ENCODE results near the gene SHB. TPM values are rescaled to one million over a fixed set of nuclear protein-coding genes. Genes with fewer than 3 reads are reported as not detected.

Gene SHB
- total RNA-seq, 1 donor from 2014 or later = 39.0 TPM

DNA sequence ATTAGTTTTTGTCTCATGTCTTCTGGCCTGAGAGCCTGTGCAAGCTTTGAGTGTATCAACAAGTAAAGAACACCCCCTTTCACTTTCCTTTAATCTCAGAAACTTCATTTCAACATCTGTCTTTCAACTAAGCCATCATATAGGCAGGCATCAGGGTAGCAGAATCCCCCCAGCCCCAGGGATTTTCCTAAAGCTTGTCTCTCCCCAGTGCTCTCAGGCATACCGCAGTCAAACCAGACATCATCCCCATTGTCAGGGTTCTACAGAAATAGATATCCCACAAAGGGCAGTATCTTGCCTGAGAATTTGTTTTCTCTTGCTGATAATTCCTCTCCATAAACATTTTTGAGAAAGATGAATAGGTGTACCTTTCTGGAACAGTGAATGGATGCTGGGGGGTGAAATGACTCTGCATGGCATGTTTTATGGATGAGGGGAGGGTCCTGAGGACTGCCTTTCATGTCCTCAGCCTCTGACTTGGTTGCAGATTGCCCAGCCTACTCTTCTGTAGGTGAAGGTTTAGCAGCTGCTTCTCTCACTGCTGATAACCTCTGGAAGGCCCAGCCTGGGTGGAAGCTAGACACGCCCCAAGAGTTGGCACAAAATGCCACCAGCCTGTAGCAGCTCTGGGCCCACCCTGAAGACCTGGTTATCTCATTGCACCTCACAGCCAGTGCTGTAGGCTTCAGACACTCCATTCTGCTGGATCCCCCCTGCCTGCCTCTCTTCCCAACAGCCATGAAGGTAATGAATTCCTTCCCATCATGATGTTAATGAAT lies 20.5 kb upstream of the SHB start:
- intact Hi-C loops (cut with DNase I) = loop anchor here (5.0 kb wide), 3 partner anchors 73 to 273 kb away; no protein-coding TSS in a partner anchor
- no peak for DNase-seq (ENCODE audit: low spot score)

DNA sequence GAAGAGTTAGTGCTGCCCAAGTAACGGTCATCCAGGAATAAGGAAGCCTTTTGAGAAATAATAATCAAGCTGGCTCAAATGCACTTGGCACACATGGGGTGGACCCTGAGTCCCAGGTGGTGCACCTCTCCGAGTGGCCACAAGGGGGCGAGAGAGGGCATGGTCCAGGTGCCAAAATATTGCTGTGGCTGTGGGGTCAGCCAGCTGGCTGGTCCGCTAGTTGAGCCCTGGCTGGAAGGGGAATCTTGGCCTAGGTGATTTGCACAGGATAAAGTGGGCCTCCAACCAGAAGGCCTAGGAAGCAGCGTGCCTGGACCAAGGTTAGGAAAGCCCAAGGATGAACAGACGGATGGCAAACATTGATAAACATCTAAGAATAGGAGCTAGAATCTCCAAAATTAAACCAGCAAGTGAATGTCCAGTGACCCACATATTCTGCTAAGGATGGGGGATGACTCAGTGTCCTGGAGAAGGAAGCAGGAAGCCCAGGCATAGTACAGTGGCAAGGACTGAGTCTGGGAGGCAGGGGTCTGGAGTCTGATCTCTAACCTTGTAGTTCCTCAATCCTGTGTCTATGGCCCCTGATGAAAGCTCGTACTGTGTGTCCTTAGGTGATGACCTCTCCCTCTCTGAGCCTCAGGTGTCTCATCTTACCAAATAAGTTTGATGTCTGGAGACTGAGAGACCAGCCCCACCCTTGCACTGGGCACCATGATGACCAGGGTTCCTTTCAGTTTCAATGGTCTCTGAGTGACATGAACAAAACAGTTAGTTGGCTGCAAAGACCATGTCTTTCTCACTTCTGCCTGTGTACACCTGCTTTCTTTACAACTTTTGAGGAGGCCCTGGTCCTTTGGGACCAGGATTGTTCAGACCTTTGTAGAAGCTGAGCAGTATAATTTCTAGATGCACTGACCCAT lies 19.2 kb upstream of the SHB start:
- DNase-seq (ENCODE audit: low spot score) = peak; percentile 89
- intact Hi-C loops (cut with DNase I) = loop anchor here (5.0 kb wide), 3 partner anchors 74 to 274 kb away; no protein-coding TSS in a partner anchor

DNA sequence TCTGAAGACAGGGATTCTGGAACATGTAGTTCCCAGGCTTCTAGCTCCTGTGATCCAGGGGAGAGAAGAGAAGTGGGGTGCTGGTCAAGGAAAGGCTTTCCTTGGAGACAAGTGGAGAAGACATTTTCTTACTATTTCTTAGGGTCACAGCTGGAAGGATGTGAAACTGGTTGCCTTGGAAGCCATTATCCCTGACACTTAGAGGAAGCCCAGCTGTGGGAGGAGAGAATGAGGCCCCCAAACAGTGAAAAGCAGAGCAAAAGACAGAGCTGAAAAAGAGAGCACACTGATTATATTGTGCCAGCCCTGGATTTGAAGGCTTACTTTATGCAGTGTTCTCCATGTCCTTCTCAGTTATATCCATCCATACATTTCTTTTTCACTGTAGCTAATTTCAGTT lies 17.5 kb upstream of the SHB start:
- intact Hi-C loops (cut with DNase I) = loop anchor here (5.0 kb wide), 3 partner anchors 76 to 276 kb away; no protein-coding TSS in a partner anchor
- no peak for DNase-seq (ENCODE audit: low spot score)

DNA sequence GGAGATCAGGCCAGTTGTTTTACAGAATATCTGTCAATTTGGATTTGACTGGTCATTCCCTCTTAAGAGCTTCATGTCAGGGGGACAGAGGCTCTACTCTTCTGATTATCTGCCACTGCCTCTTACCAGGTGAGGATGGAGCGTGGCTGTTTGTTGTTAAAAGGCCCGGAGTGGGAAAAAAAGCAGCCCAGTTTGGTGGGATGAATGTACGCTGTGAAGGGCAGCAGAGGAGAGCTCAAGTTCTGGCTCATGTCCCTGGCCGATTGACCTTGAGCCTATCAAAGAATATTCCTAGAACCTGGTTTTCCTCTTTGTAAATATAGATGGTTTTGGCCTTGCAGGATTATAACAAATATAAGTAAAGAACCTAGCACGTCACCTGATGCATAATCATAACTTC lies 16.3 kb upstream of the SHB start:
- peak; percentile 14 for DNase-seq (ENCODE audit: low spot score)
- intact Hi-C loops (cut with DNase I) = loop anchor here (5.0 kb wide), 3 partner anchors 77 to 277 kb away; no protein-coding TSS in a partner anchor

DNA sequence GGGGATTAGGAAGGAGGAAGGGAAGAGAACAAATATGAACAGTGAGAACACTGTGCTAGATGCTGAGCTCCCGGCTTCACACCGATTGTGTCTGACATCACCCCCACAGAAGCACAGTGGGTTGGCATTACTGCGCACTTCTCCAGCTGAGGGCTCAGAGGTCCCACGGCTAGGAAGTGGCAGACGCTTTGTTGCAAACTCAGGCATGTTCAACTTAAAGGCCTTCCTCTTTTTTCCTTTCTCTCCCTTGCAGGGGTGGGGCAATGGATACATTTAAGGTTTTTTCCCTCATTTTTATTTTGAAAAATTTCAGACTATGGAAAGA lies 15.5 kb upstream of the SHB start:
- intact Hi-C loops (cut with DNase I) = no loop called here
- peak; percentile 56 for DNase-seq (ENCODE audit: low spot score)

DNA sequence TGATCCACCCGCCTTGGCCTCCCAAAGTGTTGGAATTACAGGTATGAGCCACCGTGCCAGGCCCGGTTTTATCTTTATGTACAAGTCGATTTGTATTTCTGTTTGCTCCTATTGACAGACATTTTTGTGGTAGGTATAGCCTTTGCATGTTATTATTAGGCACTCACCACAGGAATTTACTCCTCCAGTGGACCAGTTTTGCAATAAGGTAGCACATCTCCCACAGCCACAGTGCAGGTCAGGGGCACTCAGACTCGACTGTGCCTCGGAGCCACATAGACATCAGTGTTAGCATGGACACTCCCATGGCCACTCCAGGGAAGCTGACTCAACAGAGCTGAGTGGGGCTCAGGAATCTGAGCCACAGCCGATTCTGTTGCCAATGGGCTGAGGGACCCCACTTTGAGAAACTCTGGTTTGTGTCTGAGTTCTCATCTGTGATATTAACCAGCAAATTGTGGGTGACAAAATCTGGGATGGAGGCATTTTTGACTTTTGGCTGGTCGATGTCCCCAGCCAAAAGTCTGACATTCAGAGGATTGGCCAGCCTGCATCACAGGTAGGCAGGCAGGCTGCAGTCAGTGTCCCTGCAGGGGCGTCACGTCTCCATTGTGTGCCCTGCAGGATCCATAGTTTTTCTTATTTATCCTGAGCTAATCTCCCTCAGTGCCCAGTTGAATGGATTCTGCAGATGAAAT lies 15.0 kb upstream of the SHB start:
- peak; percentile 47 for DNase-seq (ENCODE audit: low spot score)
- intact Hi-C loops (cut with DNase I) = no loop called here

DNA sequence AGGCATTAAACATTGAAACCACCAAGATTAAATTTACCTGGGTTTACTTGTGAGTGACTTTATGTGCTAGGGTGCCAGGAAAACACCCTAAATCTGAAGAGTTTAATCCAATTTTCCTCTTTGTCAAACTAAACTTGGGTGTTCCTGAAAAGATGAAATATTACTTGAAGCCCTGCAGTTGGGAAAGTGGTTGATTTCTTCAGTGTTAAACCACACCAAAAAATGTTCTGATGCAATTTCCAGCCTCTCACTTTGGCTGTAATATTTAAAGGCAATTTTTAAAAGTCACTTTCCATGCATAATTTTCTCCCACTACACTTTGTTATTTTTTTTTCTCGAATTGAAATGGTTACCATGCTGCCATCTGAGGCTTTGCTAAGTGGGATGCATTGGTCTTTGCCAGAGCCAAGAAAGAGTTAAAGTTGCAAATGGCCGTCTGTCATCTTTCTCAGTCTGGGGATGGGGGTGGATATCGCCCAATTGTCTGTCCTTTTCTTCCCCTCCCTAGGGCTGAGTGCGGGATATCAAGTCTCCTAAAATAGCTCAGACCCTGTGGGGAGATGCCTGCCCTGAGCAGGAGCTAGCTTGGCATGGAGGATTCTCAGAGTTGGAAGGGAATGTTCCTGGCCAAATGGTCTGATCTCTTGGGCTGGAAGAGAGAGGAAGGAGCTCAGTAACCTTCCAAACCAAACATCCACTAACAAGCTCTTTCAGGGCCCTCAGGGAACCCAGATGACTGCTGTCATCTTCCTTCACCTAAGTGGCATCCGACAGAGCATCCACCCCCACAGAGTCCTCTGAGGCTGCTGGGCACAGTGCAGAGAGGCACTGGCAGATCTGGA lies 13.6 kb upstream of the SHB start:
- DNase-seq (ENCODE audit: low spot score) = peak; percentile 66
- intact Hi-C loops (cut with DNase I) = no loop called here

DNA sequence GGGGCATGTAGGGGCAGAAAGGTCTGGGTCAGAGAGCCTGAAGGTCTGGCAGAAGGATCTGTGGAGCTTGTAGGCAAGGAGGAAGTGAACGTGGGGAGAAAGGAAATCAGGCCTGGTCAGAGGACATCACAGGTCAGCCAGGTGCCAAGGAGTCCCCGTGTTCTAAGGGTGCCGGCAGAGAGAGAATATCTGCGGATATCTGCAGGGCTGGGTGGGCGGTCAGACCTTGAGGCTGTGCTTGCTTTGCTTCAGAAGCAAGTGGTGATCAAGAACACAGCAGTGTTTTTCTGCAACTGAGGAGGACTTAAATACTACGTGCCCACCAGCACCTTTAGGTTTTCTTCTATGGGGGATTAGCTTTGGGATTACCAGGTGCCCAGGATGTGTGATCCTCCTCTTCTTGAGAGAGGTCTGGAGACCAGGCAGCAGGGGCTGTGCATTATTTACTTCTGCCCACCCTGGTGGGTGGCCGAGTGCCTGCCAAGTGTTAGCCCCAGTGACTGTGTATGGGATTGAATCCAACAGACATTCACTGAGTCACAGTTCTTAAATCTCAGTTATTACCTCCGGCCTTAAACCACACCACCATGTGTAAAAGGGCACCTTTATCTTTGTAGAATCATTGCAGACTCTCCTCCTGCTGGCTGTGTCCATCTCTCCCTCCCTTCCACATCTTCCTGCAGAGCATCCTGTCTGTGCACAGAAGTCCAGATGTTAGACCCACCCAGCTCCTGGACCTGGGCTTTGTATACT lies 12.5 kb upstream of the SHB start:
- intact Hi-C loops (cut with DNase I) = no loop called here
- DNase-seq (ENCODE audit: low spot score) = peak; percentile 59

DNA sequence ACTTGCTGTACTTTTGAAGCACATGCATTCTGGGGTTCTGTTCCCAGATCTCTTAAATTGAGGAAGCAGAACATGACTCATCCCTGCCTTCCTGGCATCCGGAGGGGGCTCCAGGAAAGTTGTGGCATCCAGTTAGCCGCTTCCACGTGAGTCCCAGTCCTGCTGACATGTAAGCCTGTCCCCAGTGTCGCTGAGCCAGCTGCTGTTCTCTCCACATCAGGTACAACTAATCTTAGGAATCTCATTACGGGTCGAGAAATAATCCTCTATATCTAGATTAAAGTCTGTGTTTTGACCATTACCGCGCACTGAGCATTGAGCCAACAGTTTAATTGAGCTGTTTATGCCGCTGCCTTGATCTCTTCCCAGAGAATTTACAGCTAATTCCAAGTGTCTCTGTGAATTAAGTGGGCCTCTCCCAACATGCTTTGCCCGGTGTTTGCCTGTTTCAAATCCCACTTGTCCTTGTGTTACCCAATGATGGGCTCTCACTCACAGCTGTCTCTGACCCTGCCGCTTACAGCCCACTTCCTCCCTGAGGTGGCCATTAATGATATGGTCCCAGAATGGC lies 10.5 kb upstream of the SHB start:
- intact Hi-C loops (cut with DNase I) = no loop called here
- no peak for DNase-seq (ENCODE audit: low spot score)

DNA sequence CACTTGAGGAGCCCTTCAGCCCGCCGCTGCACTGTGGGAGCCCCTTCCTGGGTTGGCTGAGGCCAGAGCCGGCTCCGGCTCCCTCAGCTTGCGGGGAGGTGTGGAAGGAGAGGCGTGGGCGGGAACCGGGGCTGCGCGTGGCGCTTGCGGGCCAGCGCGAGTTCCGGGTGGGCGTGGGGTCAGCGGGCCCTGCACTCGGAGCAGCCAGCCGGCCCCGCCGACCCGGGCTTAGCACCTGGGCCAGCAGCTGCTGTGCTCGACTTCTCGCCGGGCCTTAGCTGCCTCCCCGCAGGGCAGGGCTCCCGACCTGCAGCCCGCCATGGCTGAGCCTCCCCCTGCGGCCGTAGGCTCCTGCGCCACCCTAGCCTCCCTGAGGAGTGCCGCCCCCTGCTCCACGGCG lies 6.2 kb upstream of the SHB start:
- intact Hi-C loops (cut with DNase I) = no loop called here
- no peak for DNase-seq (ENCODE audit: low spot score)

DNA sequence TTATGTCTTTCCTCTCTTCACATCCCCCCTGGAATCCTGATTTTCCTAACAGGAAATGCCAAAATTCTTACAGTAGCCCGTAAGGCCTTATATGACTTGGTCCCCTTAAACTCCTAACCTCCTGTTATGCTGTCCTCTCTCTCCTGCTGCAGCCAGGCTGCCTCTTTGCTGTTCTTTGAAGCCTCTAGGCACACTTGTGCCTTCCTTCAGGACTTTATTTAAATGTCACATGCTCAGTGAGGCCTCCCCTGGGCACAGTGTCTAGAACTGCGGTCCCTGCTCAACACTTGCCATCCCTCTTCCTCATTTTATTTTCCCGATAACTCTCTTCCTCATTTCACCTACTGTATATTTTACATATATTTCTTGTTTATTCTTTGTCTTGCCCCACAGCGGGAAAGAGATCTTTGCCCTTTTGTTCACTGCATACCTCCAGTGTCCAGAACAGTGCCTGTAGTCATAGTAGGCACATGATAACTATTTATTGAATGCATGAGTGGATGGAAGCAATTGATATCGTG lies 5.5 kb upstream of the SHB start:
- intact Hi-C loops (cut with DNase I) = no loop called here
- no peak for DNase-seq (ENCODE audit: low spot score)

DNA sequence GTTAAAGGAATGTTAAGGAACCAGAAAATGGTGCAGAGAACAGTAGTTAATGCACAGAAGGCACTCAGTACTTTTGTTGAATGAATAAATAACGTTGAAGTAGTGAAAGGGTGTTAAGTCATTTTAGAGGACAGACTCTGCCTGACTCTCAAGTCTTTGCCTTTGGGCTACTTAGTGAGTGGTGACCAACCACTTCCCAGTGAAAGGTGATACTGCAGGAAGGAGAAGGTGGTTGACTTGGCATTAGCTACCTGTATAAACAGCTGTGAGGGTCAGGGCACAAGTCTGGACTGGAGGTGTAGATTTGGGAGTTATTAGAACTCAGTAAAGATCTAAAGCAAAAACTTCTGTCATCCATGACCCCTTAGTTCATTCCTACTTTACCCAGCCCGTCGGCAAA lies 4.9 kb upstream of the SHB start:
- no peak for DNase-seq (ENCODE audit: low spot score)
- intact Hi-C loops (cut with DNase I) = no loop called here

DNA sequence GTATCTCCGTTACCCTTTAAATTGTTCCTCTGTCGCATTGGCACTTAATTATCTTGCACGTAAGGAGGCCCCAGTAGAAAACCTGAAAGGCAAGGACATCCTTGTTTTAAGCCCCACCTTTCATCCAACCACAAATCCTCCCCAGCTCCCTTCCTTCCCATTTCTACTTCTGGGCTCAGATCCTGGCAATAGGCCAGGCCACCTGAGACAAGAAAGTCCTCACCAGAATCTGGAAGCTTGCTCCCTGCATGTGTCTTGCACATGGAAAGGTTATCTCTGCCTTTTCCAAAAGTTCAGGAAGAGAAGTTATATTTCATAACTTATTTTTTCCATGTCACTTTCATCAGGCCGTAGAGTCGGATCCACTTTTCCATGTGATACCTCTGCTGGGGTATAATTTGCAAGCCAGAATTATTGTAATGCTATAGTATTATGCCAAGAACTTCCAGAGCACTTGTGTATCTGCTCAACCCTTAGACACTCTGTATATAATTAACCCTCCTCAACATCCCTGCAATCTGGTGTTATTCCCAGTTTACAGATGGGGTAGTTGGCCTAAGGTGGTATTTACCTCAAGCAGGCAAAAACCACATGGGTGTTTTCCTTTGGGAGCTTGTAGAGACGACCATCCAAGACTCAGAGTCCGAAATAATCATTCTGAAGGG lies 2.6 kb upstream of the SHB start:
- intact Hi-C loops (cut with DNase I) = no loop called here

DNA sequence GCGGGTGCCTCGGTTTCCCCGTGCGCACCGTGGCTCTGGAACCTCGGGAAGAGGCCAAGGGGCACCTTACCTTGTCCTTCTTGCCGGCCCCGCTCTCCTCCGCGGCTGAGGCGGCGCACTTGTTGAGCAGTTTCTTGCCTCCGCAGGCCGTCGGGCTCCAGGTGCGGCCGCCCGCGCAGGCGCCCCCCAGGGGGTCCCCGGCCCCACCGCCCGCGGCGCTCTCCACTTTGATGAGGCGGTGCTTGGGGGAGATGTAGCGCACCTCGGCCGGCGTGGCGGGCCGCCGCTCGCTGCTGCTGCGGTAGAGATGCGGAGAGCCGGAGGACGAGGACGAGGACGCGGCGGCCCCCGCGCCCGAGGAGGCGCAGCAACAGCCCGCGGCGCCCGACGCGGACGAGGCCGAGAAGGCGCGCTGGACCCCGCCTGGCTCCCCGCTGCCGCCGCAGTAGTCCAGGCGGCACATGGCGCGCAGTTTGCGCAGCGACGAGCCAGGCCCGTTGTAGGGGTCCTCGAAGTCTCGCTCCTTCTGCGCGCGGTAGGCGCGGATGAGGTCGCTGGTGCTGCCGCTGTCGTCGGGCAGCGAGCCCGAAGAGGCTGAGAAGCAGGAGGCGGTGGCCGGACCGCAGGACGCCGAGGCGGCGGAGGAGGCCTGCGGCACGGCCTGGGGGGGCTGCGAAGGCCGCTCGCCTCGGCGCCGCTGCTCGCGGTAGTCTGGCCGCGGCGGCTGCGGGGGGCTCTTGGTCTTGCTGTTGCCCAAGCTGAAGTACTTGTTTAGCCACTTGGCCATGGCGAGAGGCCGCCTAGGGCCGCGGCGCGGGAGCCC lies 957 bp downstream of the SHB start:
- DNase-seq (ENCODE audit: low spot score) = no peak
- intact Hi-C loops (cut with DNase I) = loop anchor here (2.0 to 10.0 kb wide), 3 partner anchors 51 to 263 kb away; partner anchors contain the start of gene DCAF10

More for the DNA sequence above, 2.6 kb upstream of the SHB start:
- no peak for DNase-seq (ENCODE audit: low spot score)

DNA sequence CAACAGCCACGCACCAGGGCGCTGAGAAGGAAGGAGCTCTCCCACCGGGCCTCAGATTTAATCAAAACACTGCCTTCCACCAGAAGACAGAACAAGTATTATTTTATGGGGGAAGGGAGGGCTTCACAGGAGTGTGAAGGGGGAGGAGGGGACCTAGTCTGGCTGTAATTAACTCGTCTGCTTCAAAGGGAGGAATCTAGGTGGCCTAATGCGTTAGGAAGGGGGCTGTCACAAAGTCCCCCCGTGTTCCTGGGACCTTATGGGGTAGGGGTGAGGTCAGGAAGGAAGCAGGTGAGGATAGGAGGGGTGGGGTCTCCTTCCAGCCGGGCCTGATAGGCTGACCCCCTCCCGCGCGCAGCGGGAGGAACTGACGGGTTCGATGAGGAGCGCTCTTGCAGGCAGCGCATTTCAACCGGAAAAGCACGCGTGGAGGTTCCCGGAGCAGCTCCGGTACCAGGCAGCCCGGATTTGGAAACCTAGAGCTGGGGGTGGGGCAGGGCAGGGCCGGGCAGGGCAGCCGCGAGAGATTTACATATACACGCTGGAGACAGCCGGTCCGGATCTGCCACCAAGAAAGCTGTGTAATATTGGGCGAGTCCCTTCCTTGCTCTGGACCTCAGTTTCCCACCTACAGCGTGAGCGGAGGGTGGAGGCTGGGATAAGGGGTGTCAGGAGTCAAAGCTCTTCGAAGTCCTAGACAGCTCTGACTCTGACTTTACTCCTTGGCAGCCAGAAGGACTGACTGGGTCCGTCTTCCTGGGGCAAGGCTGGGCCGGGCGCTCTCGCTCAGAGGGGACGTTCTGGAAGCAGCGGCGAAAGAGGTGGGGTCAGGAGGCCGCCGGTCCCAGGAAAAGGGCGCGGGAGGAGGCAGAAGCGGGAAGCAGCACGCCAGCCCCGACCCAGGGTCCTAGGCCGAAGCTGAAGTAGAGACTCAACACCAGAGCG lies 1.8 kb downstream of the SHB start:
- intact Hi-C loops (cut with DNase I) = loop anchor here (2.0 to 10.0 kb wide), 3 partner anchors 50 to 262 kb away; partner anchors contain the start of gene DCAF10

More for the DNA sequence above, 1.8 kb downstream of the SHB start:
- peak; percentile 85 for DNase-seq (ENCODE audit: low spot score)
